Urothelium cell line (cell line): ENCODE data around the gene TAB2.
"Not testable (repeated sequence)": the region's sequence is repeated elsewhere in the genome, so short reads cannot be mapped to it uniquely, and the experiment has no call there.

Experiments
- DNase-seq: peaks from one replicate; pipeline ENCODE4 v3.0.0; 2011; ENCODE audit warnings: low spot score, mixed read lengths
- FAIRE-seq: peaks from 2 replicates; lab custom pipeline; 2011; peaks lifted over from hg19 to GRCh38; lab: Jason Lieb, UNC

TAB2 gene

DNA sequence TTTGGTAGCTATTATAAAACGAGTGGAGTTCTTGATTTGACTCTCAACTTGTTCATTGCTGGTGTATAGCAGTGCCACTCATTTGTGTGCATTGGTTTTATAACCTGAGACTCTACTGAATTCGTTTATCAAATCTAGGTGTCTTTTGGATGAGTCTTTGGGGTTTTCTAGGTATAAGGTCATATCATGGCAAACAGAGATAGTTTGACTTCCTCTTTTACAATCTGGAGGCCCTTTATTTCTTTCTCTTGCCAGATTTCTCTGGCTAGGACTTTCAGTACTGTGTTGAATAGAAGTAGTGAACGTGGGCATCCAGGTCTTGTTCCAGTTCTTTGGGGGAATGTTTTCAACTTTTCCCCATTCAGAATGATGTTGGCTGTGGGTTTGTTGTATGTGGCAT, 121.3 kb downstream of the TAB2 start:
- FAIRE-seq: no peak
- no peak for DNase-seq

DNA sequence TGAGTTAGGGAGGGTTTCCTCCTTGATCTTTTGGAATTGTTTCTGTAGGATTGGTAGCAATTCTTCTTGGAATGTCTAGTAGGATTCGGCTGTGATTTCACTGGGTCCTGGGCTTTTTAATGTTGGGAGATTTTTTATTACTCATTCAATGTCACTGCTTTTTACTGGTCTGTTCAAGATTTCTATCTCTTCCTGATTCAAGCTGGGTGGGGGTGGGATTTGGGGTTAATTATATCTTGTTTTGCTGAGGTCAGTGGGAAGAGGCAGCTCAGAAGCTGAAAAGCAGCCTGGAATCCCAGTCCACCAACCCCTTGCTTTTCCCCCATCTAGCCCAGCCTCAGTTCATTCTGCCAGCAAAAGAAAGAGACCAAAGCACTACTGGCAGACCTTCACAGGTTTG, 122.1 kb downstream of the TAB2 start:
- FAIRE-seq: no peak

DNA sequence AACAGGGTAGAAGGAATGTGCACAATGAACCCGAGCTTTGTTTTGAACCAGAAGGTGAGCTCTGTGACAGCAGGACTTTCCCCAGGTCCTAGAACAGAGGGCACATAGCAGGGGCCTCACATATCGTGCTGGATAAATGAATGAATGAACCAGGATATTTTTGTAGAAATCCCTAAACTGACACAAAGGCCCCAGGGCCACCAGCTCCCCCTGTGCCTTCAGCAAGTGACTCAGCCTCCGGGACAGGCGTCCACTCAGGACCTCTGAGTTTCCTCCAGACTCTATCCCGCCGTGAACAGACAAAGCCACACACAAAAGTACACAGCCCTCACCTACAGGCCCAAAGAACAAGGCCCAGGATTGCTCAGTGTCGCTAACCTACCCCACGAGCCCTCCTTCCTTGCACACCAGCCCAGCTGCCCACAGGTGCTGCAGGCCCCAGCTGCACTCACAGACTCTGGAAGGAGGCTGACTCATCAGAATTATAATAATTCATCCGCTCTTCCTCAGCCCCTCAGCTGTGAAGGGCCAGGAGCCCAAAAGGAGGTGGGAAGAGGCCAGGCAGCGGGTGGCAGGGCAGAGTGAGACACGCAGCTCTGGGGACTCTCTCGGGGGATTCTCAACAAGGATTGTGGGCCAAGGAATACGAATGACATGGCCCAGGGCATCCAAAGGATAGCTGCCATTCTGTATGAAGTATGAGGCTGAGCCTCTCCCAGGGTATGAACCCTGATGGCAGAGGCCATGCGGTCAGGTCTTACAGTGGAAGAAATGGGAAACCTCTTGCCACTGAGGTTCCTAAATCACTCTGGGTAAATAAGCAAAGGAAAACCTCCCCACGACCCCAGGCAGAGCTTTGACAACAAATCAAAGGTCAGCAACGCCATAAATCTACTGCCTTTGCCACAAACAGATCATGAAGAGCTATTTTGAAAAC, 123.5 kb downstream of the TAB2 start:
- FAIRE-seq (no peak), DNase-seq (peak; percentile 62)

More for the DNA sequence above, 122.1 kb downstream of the TAB2 start:
- DNase-seq: no peak

DNA sequence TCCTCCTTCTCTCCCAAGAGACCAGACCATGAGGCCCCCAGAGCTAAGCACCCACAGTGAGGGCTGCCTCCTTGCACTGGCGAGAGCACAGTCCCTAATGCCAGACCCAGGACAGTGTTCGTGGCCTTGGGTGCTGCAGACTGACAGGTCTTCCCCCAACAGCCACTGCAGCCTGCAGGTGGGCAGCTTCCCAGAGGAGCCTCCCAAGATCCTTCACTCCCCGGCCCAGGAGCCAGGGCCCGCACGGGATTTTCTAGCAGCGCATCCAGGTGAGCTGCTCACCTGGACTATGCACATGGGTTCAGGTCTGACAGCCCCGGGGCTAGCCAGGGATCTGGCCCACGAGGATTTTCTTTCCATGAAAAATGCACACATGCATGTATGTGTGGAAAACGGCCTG, 124.2 kb downstream of the TAB2 start:
- DNase-seq: no peak
- no peak for FAIRE-seq

DNA sequence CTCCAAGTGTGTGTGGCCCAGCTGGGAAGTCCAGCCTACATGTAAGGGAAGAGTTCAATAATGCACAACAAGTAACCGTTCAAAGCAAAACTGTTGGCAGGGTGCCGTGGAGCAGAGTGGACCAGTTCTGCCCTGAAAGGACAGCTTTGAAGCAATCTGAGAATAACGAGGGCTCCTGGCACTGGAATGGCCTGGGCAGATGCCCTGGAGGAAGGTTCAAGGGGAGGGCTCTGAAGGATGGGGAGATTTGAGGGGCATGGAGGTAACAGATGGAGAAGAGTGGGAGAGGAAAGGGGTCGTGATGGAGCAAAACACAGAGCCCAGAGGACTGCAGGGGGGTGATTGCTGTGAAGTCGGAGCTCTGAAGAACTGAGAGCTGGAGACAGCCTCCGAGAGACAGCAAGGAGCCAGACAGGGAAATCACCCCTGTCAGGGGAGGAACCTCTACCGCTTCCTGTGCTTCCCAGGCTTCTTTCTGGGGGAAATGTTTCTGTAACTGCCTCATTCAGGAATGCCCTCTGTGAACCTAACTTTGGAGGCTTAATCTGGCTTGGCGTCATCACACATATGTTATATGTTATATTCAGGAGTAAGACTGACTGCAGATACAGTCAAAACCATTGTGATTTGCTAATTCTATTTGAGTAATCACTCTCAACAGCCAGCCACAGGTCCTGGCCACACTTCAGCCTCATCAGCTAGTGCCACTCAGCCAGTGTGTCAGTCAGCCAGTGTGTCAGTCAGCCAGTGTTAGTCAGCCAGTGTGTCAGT, 126.1 kb downstream of the TAB2 start:
- FAIRE-seq: no peak

DNA sequence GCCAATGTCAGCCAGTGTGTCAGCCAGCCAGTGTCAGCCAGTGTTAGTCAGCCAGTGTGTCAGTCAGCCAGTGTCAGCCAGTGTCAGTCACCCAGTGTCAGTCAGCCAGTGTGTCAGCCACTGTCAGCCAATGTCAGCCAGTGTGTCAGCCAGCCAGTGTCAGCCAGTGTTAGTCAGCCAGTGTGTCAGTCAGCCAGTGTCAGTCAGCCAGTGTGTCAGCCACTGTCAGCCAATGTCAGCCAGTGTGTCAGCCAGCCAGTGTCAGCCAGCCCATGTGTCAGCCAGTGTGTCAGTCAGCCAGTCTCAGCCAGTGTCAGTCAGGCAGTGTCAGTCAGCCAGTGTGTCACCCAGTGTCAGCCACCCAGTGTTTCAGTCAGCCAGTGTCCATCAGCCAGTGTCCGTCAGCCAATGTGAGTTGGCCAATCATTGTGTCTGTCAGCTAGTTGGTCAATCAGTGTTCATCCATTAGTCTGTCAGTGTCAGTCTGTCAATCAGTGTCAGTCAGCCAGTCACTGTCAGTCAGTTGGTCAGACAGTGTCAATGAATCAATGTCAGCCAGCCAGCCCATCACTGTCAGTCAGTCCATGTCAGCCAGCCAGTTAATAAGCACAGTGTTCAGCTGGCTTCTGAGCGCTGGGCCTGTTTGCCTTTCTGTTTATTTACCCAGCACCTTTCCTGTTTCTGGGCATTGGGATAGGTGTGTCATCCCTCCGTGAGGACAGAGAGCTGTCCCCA, 127.0 kb downstream of the TAB2 start:
- DNase-seq, FAIRE-seq: not testable (repeated sequence)

More for the DNA sequence above, 126.1 kb downstream of the TAB2 start:
- no peak for DNase-seq

DNA sequence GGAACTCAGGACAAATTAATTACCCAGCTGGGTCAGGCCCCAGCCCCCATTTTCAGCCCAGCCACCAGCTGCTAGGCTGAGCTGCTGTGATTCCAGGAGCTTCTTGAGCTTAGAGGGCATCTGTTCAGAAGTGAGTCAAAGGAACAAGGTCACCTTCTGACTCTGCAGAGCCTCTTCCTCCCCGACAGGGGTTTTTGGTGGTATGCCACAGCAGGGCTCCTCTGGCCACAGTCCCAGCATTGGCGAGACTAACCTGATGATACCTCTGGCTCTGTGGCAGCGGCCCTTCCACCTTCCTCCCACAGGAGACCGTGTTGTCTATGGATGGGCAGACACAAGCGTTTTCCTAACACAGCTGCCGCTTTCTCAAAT, 127.6 kb downstream of the TAB2 start:
- FAIRE-seq: no peak

DNA sequence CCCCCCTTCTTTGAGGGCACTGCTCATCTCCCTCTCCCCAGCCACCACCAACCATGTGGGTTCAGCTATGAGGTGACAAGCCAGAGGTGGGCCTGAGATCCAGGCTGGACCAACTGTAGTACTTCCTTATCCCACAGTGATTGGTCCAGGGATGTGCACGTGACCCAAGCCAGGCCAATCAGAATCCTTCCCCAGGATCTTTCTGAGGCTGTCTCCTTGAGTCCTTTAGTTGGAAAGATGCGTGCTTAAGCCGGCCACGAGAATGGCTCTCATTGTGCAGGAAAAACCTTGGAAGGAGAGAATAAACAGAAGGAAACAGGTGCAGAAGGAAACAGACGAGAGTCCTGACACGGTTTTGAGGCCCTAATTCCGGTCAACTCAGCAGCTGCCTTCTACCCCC, 128.1 kb downstream of the TAB2 start:
- DNase-seq (no peak), FAIRE-seq (no peak)

More for the DNA sequence above, 127.6 kb downstream of the TAB2 start:
- DNase-seq: no peak

DNA sequence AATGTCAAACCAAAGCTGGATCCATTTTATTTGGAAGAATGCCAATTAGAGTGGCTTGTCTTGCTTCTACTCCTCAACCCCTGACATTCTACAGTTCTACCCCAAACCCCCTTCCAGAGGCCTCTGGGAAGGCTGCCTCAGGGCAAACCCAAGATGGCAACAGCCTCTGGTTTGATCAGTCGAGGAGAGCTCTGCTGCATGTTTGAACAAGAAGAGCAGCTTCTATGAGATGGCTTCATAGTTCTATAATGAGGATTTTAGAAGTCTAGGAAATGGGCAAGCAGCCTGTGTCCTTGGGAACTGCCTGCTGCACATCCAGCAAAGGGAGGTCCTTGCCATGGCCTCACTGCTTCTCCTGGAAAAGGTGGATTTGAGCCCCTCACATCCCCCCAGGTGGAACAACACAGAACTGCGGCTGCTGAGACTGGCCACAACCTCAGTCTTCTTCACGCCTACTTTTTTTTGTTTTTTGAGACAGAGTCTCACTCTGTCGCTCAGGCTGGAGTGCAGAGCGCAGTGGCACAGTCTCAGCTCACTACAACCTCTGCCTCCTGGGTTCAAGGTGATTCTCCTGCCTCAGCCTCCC, 129.4 kb downstream of the TAB2 start:
- DNase-seq (no peak), FAIRE-seq (no peak)

DNA sequence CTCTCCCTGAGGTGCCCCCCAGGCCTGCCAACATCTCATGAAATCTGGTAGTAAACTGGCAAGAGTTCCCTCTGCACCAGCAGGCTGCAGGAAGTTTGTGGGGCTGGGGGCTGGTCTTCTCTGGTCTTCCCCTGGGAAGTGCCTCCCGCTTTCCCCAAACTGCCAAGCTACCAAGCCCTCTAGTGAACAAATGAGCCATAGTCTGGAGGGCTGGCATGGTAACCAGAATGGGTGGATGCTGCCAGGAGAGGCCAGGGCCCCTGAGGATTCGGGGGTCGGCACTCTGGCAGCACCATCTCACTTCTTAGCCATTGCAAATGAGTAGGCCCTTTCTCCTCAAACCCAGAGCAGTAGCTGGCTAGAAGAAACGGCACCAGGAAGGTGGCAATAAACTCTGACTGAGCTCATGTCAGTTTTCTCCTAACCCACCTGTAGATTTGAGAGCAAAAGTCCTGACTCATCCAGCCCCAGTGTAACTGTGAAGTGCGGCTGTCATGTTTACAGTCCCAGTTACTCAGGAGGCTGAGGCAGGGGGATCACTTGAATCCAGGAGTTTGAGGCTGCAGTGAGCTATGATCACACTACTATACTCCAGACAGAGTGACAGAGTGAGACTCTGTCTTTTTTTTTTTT, 131.4 kb downstream of the TAB2 start:
- FAIRE-seq (no peak), DNase-seq (no peak)

DNA sequence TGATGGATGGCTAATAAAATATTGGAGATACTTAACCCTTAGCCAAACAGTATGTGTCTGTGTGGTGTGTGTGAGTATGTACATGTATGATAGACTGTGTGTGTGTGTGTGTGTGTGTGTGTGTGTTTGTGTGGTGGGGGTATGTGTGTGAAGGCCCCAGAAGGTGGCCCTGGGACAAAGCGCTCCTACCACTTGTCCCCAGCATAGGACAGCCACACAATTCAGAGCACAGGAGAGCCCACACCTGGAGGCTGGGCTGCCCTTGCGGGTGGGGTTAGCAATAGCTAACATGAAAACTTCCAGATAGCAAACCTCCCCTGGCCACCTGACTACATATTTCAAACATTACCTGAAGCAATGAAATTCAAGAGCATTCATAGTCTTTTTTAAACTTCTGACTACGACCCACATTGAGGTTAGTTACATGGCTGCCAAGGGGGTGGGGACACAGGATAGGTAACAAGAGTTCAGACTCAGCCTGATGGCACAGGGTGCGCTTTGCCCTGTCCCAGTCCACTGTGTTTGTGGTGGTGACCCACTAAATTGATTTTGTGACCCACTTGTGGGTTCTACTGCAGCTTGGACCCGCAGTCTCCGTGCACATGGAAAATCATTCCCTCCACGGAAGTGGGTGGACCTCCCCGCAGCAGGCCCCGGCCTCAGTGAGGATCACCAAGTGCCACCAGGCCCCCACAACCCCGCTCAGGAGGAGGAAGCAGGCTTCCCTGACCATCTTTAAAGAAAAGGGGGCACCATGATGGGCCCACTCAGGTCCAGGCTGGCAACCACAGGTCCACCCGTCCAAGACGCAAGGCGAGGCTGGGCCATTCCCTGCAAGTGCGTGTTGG, 132.5 kb downstream of the TAB2 start:
- DNase-seq: no peak
- FAIRE-seq: no peak

DNA sequence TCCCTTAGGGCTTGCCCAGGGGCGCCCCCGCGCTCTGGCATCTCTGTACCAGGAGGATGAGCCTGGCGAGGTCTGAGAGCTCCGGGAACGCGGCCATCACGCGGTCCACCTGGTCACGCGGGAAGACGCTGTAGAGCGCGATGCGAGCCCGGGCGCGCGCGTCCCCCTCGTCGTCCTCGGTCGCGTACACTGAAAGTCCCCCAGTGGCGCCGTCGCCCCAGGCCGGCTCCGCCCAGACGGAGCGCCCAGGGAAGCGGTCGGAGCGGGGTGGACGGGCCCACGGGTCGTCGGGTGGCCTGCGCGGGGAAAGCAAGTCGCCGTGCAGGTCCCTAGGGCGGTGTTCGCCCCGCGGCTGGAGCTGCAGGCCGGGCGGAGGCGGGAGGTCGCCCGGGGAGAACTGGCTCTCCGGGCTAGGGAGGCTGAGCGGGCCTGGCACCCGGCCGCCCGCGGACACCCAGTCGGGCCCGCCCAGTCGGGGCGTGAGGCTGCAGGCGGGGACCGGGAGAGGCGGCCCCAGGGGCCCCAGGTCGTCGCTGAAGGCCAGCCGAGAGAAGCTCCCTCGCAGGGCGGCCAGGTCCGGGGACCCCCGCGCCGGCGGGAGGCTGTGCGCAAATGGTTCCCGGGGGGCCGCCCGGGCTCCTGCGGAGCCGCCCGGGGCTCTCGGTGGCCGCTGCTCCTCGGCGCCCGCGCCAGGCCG, 133.3 kb downstream of the TAB2 start:
- no peak for FAIRE-seq
- no peak for DNase-seq

DNA sequence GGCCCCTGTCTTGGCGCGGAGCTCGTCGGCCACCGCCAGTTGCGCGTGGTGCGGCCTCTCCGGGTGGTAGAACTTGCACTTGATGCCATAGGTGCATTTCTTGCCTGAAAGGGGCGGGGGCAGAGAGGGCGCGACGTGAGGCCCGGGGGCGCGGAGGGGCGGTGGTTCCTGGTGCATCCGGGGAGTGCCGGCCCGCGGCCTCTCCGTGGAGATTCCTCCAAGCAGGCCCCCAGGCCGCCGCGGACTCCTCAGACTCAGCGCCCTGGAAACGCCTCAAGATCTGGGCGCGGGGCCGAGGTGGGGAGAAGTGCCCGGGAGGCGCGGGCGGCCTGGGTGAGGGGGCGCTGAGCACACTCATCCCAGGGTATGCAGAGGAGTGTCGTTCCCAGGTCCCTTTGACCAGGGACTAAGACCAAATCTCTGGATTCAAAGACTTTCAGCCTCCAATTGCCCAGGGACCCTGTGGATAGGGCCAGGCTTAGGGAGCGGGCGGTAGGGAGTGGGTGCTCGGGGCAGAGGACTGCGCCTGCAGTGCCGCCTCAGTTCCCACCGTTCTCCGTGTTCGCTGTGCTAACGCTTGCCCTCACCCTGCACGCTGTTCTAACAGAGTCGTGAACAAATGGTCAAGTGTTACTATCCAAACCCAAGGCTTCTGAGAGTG, 134.0 kb downstream of the TAB2 start:
- no peak for FAIRE-seq

DNA sequence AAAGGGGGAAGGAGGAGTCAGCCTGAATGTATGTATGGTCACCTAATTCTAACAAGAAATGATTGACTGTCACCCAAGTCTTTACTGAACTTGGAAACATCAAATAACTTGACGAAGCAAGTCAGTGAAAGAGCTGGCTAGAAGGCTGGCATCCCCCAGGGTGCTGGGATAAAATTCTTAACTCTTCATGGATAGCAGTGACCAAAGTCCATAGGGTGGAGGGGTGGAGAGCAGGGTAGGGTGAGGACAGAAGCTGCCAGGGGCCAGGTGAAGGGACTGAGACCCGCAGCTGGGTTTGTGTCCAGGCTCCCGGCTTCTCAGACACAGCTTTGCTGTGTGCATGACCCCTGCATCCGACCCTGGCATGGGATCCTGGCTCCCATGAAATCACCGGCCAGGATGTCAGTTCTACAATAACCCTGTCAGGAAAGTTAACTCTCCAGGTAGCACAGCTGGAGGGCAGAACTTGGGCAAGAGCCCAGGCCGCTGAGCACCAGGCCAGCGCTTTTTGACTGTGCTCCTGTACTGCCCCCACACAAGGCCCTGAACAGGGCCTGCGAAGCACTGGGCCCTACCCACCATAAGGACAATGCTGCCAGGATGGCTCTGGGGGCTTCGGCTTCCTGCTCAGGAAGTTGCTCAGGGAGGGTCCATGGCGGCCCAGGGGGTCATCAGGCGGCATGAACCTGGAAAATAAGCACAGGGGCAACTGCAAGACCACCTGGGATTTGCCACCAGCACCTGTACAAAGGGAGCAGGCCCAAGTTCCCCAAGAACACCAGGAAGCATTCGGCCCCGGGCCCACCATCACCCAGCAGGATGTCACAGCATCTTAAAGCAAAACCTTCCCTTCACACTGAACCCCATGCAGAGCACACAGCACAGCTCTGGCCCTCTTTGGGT, 134.8 kb downstream of the TAB2 start:
- no peak for DNase-seq
- FAIRE-seq: no peak

More for the DNA sequence above, 134.0 kb downstream of the TAB2 start:
- DNase-seq: no peak

DNA sequence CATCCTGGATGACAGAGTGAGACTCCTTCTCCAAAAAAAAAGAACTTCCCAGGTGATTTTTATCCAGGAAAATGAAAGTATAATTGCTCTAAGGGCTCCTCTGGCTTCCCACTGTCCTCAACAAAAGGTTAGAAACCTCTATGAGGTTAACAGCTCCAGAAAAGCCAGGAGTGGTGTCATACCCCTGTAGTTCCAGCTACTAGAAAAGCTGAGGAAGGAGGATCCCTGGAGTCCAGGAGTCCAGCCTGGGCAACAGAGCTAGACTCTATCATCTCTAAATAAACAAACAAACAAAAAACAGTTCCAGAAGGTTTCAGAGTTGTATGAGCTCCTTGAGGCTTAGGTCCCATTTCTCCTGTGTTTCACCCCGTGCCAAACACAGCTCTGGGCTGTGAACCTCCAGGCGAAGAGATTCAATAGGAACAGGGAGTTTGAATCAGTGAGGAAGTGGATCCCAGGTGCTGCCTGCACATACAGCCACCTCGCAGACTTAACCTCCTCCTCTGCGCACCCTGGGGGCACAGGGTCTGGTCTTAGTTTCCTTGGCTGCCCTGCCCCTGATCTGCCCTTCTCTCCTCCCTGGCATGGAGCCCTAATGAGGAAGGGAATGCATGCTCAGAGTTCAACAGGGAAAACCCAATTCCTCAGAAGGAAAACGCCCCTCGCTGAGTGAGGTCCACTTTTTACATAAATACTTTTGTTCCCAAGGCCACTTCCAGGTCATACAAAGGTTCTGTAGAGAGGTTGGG, 136.3 kb downstream of the TAB2 start:
- no peak for FAIRE-seq
- DNase-seq: no peak

DNA sequence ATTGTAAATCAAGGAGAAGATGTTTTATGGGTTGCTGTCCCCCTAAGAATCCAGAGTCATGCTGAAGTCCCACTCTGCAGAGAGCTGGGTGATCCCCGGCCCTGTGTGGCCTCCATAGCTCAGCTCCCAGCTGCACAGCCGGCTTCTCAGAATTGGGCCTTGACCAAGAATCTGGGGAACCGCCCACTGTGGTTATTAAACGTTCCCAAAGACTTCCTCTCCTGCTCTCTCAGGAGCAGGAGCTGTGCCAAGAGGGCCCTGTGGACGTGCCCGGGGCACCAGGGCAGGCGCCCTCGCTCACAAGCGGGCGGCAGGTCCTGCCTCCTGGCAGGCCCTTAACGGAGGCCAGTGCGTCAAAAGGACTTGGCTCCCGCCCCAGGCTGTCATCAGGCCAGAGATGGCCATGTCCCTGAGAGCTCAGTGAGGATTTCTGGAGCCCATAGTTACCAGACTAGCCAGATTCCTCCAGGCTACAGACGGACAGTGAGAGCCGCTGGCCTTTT, 136.9 kb downstream of the TAB2 start:
- DNase-seq (peak; percentile 81), FAIRE-seq (no peak)
